Stimulated activated CD8-positive, alpha-beta memory T cell treated with anti-CD3 and anti-CD28 coated beads, Interleukin-7, amount 100 ng/mL, for 24 hours (primary cell): Measurements from ENCODE around the gene EIF4A2.
"Not testable (repeated sequence)": the region's sequence is repeated elsewhere in the genome, so short reads cannot be mapped to it uniquely, and the experiment has no call there.

ENCODE experiments used
- DNase-seq: peaks from one replicate; pipeline ENCODE4 v3.0.0-alpha.2; 2020; ENCODE audit warnings: low read depth

EIF4A2 gene

DNA sequence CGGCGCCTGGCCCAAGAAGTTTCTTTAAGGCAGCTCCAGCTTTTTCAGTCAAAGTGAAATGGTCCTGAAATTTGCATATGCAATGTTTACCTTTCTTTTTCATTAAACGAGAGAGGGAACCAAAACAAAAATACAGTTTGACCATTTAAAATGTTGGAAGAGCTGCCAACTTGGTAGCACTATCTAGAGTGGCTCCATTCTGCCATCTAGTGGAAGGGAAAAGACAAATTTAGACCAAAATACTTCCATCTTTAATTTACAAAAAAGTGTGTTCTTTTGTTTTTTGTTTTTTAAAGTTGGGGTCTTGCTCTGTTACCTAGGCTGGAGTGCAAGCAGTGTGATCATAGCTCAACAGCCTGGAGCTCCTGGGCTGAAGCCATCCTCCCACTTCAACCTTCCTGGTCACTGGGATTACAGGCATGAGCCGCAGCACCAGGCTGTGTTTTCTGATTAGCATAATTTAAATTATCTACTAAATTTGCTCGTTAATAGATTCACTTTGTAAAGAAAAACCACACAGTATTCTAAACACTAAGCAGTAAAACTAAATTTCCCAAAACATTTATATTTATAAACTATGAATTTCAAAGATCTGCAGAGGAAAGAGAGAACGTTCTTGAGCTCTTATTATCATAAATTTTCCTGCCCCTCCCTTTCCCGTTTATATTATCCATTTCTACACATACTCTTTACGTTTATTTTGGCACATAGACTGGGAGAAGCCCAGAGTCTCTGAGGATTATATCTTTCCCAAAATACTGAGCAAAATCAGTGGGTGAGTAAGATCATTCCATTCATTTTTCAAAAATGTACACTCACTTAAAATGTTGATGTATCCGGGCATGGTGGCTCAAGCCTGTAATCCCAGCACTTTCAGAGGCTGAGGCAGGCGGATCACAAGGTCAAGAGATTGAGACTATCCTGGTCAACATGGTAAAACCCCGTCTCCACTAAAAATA lies 38.3 kb downstream of the EIF4A2 start:
- DNase-seq: no peak

GRCh38 chr3:186822388-186822759 lies 39.0 kb downstream of the EIF4A2 start:
- DNase-seq: not testable (repeated sequence)

DNA sequence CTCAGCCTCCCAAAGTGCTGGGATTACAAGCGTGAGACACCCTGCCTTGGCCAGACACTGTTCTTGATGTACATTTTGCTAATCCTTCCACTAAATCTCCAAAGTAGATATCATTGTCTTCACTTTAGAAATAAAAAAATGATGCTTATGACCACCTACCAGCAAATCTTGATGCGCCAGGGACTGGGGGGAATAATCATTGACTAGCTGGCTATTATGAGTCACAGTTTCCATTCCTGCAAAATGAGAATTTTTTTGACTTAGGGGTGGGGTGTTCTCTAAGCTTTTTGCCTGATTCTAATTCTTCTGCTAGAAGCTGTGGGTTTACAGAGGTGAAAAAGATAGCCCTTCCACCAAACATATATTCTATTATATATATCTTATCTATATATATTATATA lies 40.0 kb downstream of the EIF4A2 start:
- no peak for DNase-seq

DNA sequence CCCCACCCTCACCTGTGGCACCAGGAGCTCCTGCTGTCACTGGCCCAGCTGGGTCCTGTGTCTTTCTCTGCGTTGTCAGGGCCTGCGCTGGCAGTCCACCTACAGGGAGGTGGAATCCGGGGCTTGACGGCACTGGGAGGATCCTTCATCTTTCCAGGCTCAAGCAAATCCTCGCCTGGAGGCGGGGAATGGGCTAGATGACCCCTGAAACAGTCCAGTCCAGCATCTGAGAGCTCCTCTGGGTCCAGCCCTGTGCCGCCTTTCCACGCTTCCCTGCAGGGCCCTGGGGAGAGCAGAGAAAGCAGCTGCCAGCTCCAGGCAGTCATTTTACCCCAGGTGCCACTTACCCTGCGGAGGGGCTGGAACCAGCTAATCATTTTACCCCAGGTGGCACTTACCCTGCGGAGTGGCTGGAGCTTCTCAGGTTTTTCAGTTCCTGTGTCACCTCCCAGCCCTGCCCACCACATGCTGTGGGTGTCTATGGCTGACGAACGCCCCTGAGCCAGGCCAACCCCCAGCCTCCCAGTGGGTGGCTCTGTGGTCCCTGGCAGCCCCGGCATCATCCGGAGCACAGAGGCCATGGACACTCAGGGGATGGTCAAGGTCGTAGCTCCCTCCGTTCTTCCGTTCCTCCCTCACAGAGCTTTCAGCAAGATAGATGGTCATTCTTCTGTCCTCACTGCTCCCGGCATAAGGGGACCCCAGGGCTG lies 41.2 kb downstream of the EIF4A2 start:
- no peak for DNase-seq

DNA sequence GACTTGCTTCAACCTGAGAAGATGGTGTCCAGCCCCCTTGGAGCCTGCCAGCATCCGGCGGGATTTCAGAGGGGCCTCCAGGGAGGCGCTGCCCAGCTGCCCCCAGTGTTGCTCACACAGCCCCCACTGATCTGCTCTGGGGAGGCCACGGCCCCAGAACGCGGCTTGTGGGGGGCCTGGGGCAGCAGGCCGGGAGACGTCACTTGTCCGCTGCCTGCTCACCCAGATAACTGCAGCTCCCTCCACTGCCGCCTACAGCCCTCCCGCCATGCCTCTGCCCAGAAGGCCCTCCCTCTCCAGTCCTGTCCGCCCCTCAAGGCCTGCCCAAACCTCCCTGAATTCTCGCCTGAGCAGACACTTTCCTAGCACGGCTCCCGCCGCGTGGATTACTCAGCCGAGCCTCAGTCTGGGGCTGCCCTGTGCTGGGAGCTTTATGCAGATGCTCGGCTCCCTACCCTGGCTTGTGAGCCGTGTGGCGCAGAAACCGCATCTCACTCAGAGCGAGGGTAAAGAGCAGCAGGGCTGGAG lies 42.0 kb downstream of the EIF4A2 start:
- no peak for DNase-seq

- no peak for DNase-seq
These were observed 42.6 kb downstream of the EIF4A2 start for GRCh38 chr3:186825872-186826409.

DNA sequence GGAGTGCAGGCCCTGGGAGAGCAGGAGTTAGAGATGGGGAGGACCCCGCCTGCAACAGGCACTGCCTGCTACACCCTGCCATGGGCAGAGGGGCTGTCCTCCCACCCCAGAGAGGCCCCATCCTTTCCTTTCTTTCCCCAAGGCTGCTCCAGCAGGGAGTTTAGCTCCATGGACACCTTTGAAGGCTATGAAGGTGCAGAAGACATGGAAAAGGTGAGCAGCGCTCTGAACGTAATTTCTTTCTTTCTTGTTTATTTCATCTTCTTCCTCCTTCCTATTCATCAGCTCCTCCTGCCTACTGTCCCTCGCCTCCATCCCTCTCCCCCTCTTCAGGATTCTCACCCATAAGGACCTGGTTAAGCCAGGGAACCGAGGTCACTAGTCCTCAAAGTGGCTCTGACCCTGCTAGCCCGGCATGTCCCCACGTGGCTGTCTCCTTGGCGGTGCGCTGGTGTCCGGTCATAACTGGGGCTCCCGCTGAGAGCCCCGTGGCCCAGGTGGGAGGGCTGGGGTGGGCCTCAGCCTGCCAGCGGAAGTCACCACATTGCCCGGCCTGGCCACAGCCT lies 43.1 kb downstream of the EIF4A2 start:
- no peak for DNase-seq

DNA sequence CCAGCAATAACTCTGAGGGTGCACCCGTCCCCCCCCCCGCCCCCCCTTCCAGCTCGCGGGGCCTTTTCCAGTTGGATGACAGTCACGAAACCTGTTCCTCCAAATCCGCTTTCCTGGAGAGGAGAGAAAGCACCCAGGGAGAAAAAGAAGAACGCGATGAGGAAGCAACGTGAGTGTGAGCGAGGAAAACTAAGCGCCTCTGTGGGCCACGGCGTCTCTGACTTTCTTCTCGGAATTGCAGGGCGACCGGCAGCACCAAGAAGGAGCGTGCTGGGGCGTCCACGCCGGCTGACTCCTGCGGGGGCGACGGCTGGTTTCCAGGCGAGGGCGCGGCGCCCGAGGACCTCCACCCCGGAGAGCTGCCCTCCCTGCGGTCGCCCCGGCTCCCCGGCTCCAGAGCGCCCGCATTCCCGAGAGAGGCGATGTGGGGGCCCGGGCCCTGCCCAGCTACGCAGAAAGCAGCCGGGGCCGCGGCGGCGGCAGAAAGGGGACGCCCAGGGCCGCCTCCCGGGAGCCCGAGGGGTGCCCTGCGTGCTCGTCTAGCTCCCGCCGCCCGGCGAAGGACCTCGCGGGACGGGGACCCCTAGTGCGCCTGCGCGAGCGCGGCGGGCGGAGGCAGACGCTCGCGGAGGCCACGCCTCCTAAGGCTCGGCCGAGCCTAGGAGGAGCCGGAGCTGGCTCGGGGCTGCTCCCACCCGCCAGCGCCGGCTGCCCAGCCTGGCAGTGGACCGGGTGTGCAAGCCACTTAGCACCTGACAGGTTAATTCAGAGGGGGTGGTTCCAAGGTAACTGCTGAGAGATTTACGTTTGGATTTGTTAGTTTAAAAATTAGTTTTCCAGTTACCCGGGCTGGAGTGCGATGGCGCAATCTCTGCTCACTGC lies 43.8 kb downstream of the EIF4A2 start:
- DNase-seq: peak; percentile 56

- no peak for DNase-seq
These were observed 45.0 kb downstream of the EIF4A2 start for GRCh38 chr3:186828340-186828739.

GRCh38 chr3:186831798-186832197 lies 48.4 kb downstream of the EIF4A2 start:
- DNase-seq: no peak

DNA sequence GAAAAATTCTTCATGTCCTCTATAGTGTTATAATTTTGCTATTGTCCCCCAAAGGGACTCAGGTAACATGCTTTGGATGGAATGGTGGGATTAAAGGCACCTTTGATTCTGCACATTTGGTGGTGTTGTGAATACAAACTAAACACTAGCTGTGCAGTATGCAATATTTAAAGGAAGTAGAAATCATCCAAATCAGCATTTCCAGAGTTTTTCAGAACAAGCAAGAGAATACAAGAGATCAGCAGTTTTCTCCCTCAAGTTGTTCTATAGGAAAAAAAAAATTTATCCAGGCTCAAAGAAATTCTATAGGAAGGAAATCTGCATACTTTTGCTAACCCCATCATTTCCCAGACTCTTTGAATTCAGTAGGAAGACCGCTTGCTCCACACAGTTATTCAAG lies 48.9 kb downstream of the EIF4A2 start:
- DNase-seq: no peak
